ENCODE data around the gene RASA1.

DNA sequence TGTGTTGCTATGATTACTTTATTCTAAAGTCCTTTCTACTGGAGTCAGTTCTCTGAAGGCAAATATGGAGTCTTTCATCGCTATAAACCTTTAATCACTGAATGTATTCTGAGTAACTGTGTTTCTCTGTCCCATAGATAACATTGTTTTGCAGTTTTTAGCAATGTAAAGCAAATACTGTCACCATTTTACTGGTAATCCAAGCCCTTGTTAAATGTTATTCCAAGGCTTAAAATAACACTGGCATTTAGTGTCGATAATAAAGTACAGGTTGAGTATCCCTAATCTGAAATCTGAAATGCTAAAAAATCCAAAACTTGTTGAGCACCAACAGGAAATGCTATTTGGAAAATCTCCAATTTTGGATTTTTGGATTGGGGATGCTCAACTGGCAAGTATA is 120.4 kb downstream of the RASA1 start:
- TF ChIP-seq, protein P1, sequence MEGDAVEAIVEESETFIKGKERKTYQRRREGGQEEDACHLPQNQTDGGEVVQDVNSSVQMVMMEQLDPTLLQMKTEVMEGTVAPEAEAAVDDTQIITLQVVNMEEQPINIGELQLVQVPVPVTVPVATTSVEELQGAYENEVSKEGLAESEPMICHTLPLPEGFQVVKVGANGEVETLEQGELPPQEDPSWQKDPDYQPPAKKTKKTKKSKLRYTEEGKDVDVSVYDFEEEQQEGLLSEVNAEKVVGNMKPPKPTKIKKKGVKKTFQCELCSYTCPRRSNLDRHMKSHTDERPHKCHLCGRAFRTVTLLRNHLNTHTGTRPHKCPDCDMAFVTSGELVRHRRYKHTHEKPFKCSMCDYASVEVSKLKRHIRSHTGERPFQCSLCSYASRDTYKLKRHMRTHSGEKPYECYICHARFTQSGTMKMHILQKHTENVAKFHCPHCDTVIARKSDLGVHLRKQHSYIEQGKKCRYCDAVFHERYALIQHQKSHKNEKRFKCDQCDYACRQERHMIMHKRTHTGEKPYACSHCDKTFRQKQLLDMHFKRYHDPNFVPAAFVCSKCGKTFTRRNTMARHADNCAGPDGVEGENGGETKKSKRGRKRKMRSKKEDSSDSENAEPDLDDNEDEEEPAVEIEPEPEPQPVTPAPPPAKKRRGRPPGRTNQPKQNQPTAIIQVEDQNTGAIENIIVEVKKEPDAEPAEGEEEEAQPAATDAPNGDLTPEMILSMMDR (IDR thresholded peaks at IDR 0.05; ENCODE audit: borderline replicate concordance, extremely low read depth, low read length, poor library complexity, severe bottlenecking), result no peak
- TF ChIP-seq EZH2 (IDR thresholded peaks at IDR 0.05; ENCODE audit: borderline replicate concordance, low read depth, low read length, severe bottlenecking), result no peak
